DOHH2 (cell line): ENCODE data around the gene GDF7.
A peak's percentile ranks its signal among the peaks of the same experiment; 100 is the strongest.

Source experiments
- H3F3A ChIP-seq: fragments of 200-600 bp; sonication (generic), shearing (Covaris generic); 2 replicates; pipeline ENCODE4 v1.6.0; 2016; ENCODE audit warnings: antibody characterized with exemption, mild to moderate bottlenecking; ENCODE audit not compliant: control insufficient read depth, insufficient read depth
- H3K27ac ChIP-seq: fragments of 200-600 bp; sonication (generic); 2 replicates; pipeline ENCODE4 v1.5.1; 2014; ENCODE audit warnings: low read depth, mild to moderate bottlenecking, low read length, moderate library complexity
- H3K27me3 ChIP-seq: fragments of 200-600 bp; sonication (generic); 2 replicates; pipeline ENCODE4 v1.6.1; 2014; ENCODE audit warnings: mild to moderate bottlenecking, low read length, mixed read lengths; ENCODE audit not compliant: control insufficient read depth
- H3K36me3 ChIP-seq: fragments of 200-600 bp; sonication (generic); 2 replicates; pipeline ENCODE4 v1.6.1; 2014; ENCODE audit warnings: mild to moderate bottlenecking, low read length, moderate library complexity, mixed read lengths; ENCODE audit not compliant: control insufficient read depth
- H3K4me1 ChIP-seq: fragments of 200-600 bp; sonication (generic); 2 replicates; pipeline ENCODE4 v1.6.1; 2014; ENCODE audit warnings: mild to moderate bottlenecking, low read length, mixed read lengths; ENCODE audit not compliant: control insufficient read depth
- H3K4me2 ChIP-seq: fragments of 200-600 bp; sonication (generic); 2 replicates; pipeline ENCODE4 v1.6.0; 2014; ENCODE audit warnings: mild to moderate bottlenecking, low read length, moderate library complexity
- H3K4me3 ChIP-seq: fragments of 200-600 bp; sonication (generic); 2 replicates; pipeline ENCODE4 v1.5.1; 2014; ENCODE audit warnings: mild to moderate bottlenecking, low read length, mixed read lengths
- H3K79me2 ChIP-seq: fragments of 200-600 bp; sonication (generic); 2 replicates; pipeline ENCODE4 v1.6.1; 2014; ENCODE audit warnings: mild to moderate bottlenecking, low read length, mixed read lengths; ENCODE audit not compliant: control insufficient read depth
- H3K9me2 ChIP-seq: fragments of 200-600 bp; sonication (generic); replicated peaks from 2 replicates; pipeline ENCODE4 v1.6.1; 2014; ENCODE audit warnings: mild to moderate bottlenecking, low read length, mixed read lengths; ENCODE audit not compliant: control insufficient read depth
- H3K9me3 ChIP-seq: fragments of 200-600 bp; sonication (generic); 2 replicates; pipeline ENCODE4 v1.6.1; 2014; ENCODE audit warnings: antibody characterized with exemption, low read length, mixed read lengths; ENCODE audit not compliant: control insufficient read depth, insufficient read depth
- H4K20me1 ChIP-seq: fragments of 200-600 bp; sonication (generic); 2 replicates; pipeline ENCODE4 v1.6.0; 2014; ENCODE audit warnings: low read depth, mild to moderate bottlenecking, antibody characterized with exemption, low read length, moderate library complexity; ENCODE audit not compliant: control insufficient read depth, insufficient read depth
- EZH2phosphoT487 ChIP-seq: fragments of 200-600 bp; sonication (generic); IDR thresholded peaks from 2 replicates; pipeline ENCODE4 v1.6.1; 2017; ENCODE audit warnings: borderline replicate concordance, mild to moderate bottlenecking, antibody characterized with exemption, low read length, moderate library complexity, mixed read lengths
- TF ChIP-seq, protein P1 (sequence below): fragments of 200-600 bp; sonication (generic); IDR thresholded peaks from one replicate; pipeline ENCODE4 v1.5.1; 2014; ENCODE audit warnings: antibody characterized with exemption, mild to moderate bottlenecking, low read depth, low read length; ENCODE audit not compliant: poor library complexity, severe bottlenecking

Gene GDF7

DNA sequence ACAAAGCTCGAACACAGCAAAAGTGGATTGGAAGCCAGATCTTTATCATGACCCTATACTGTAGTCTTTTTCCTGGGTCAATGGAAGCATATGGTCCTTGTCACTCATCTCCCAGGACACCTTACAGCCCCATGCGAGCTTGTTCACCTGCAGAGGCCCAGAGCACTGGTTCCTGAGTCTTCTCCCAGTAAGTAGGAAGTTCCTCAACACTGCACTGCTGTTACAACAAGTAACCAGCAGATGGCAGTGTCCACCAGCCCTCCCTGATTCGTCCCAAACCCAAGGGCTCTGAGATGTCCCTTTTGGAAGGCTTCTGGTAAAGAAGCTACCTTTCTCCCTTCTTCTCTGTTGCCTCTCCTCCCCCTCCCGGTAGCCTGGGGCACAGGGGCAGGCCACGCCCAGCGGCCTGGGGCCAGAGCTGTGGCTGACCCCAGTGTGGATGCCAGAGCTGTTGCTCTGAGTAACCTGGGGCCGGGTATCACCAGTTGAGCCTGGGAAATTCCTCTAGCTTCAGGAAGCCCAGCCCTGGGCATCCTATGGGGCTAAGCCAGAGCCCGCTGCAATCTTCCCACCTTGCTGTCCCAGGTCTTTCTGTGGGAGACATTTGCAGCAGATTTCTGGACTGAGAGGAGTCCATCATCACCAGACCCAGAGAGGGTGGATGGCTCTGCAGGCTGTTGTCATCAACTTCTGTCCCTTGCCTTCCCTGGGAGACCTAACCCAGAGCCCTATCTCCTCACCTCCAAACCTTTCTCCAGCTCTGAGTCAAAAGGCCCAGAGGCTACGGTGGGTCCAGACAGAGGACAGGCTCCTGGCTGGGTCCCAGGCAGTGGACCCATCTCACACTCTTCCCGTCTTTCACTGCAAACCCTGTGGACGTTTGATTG, 5.3 kb upstream of the GDF7 start:
- Histone ChIP-seq H4K20me1 (no peaks in the 10 kb centered on the region), H3K4me3 (no peak overlapping the region), H3K4me2 (no peak overlapping the region), H3K4me1 (peaks cover 13% of the 10 kb centered on the region), H3K36me3 (no peaks in the 10 kb centered on the region), H3K27ac (no peak overlapping the region), H3K9me3 (no peaks in the 10 kb centered on the region), H3F3A (no peaks in the 10 kb centered on the region), H3K9me2 (no peaks in the 10 kb centered on the region), H3K27me3 (peaks cover 89% of the 10 kb centered on the region), H3K79me2 (no peaks in the 10 kb centered on the region)
- TF ChIP-seq, protein P1, sequence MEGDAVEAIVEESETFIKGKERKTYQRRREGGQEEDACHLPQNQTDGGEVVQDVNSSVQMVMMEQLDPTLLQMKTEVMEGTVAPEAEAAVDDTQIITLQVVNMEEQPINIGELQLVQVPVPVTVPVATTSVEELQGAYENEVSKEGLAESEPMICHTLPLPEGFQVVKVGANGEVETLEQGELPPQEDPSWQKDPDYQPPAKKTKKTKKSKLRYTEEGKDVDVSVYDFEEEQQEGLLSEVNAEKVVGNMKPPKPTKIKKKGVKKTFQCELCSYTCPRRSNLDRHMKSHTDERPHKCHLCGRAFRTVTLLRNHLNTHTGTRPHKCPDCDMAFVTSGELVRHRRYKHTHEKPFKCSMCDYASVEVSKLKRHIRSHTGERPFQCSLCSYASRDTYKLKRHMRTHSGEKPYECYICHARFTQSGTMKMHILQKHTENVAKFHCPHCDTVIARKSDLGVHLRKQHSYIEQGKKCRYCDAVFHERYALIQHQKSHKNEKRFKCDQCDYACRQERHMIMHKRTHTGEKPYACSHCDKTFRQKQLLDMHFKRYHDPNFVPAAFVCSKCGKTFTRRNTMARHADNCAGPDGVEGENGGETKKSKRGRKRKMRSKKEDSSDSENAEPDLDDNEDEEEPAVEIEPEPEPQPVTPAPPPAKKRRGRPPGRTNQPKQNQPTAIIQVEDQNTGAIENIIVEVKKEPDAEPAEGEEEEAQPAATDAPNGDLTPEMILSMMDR: peak; percentile 90
- TF ChIP-seq EZH2phosphoT487: no peak

DNA sequence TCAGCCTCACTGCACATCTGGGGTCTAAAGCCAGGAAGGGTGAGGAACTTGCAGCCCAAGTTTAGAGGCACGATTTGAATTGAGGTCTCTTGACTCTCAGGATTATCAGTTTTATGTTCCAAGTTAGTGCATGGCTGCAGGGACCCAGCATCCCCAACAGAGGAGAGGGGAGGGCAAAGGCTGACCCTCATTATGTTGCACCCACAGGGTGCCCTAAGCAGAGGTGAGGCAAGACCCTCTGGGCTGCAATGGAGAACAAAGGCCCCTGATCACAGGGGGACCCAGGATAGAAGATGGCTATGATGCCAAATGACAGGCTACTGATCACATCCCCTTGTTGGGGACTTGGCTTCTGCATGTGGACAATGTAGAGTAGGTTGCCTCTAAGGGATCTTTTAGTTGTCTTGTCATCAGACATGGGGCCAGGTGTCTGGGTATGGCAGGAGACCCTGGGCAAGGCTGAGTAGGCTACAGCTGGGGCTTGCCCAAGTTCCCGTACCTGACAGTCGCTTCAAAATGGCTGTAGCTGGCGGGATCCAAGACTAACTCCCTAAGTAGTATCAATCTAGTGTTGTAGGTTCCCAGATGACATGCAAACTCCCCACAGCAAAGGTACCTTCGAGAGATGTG, 4.5 kb upstream of the GDF7 start:
- H3F3A ChIP-seq: no peaks in the 10 kb centered on the region
- H3K79me2 ChIP-seq: no peaks in the 10 kb centered on the region
- no peaks in the 10 kb centered on the region for H3K36me3 ChIP-seq
- H3K9me2 ChIP-seq: no peaks in the 10 kb centered on the region
- H3K9me3 ChIP-seq: no peaks in the 10 kb centered on the region
- H3K27ac ChIP-seq: no peak overlapping the region
- H3K4me1 ChIP-seq: peaks cover 15% of the 10 kb centered on the region
- TF ChIP-seq, protein P1: no peak
- no peak for TF ChIP-seq EZH2phosphoT487
- no peak overlapping the region for H3K4me2 ChIP-seq
- H3K27me3 ChIP-seq: peaks cover 84% of the 10 kb centered on the region
- H4K20me1 ChIP-seq: no peaks in the 10 kb centered on the region
- no peak overlapping the region for H3K4me3 ChIP-seq

DNA sequence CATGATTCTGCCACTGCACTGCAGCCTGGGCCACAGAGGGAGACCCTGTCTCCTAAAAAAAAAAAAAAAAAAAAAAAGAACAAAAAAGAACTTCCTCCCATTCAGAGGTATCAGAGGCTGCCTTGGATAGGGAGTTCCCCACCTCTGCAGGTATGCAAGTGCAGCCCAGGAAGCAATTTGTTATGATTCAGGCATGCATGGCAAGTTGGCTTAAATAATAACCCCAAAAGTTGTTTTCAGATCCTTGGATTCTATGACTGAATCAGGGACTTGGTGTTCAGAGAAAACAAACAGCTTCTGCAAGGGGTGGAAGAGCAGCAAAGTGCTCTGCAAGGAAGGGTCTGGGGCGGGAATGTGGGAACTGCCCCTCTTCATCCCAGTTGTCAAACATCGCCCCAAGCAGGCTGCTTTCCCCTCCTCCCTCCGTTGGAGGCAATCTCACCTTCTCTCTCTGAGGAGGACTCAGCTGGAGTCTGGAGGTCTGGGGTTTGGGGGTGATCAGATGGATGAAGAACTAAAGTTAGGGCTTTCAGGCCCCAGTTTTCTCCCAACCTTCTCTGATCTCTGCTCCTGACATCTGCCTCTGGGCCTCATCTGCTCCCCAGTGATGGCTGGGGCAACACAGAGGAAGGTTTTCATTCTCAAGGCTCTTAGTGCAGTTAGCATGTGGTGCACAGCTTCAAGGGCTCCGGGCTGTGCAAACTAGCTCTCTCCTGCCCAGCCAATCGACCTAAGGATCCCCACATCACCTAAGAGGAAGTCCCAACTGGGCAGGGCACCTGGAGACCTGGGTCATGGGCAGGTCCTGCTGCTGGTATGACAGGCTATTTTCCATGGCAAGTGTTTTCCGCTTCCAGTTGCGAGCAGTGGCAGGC, 3.5 kb upstream of the GDF7 start:
- no peaks in the 10 kb centered on the region for H3F3A ChIP-seq
- H3K36me3 ChIP-seq: no peaks in the 10 kb centered on the region
- TF ChIP-seq EZH2phosphoT487: no peak
- TF ChIP-seq, protein P1: no peak
- peaks cover 88% of the 10 kb centered on the region for H3K27me3 ChIP-seq
- peaks cover 15% of the 10 kb centered on the region for H3K4me1 ChIP-seq
- H3K9me2 ChIP-seq: no peaks in the 10 kb centered on the region
- no peaks in the 10 kb centered on the region for H3K79me2 ChIP-seq
- no peak overlapping the region for H3K27ac ChIP-seq
- H3K9me3 ChIP-seq: no peaks in the 10 kb centered on the region
- no peak overlapping the region for H3K4me3 ChIP-seq
- no peak overlapping the region for H3K4me2 ChIP-seq
- no peaks in the 10 kb centered on the region for H4K20me1 ChIP-seq
